Nephron (organoid): ENCODE data around the gene APLP2.
A peak's percentile ranks its signal among the peaks of the same experiment; 100 is the strongest.

Source experiments
- H3K27ac Mint-ChIP-seq, 3 experiments: 2 replicates each; pipeline ENCODE4 v1.8.0; 2020; ENCODE audit warnings: mixed read lengths in 3 of 3, mild to moderate bottlenecking in 2 of 3, moderate library complexity in 1 of 3
- H3K27me3 Mint-ChIP-seq: 2 replicates; pipeline ENCODE4 v1.8.0; 2021; ENCODE audit warnings: low read depth, mild to moderate bottlenecking, moderate library complexity, mixed read lengths
- H3K36me3 Mint-ChIP-seq: 2 replicates; pipeline ENCODE4 v1.8.0; 2020; ENCODE audit warnings: low read depth, mixed read lengths
- H3K4me1 Mint-ChIP-seq: 2 replicates; pipeline ENCODE4 v1.8.0; 2020; ENCODE audit warnings: mixed read lengths
- H3K4me3 Mint-ChIP-seq, 3 experiments: 2 replicates each; pipeline ENCODE4 v1.8.0; 2020; ENCODE audit warnings: mild to moderate bottlenecking in 3 of 3, mixed read lengths in 3 of 3, moderate library complexity in 2 of 3
- H3K9me3 Mint-ChIP-seq: 2 replicates; pipeline ENCODE4 v1.8.0; 2020; ENCODE audit warnings: mixed read lengths
- CTCF ChIP-seq, 3 experiments: fragments of 200-600 bp; sonication (generic); IDR thresholded peaks; one replicate each; pipeline ENCODE4 v1.5.0; 2021; ENCODE audit warnings: antibody characterized with exemption in 3 of 3; ENCODE audit not compliant: unreplicated experiment in 3 of 3

The APLP2 gene

GRCh38 chr11:130156108-130157022 is 86.7 kb downstream of the APLP2 start:
- Mint-ChIP-seq H3K4me3 (no peak overlapping the region), H3K27ac (no peak overlapping the region), H3K9me3 (no peaks in the 10 kb centered on the region), H3K4me1 (peaks cover 15% of the 10 kb centered on the region), H3K36me3 (peaks cover 4% of the 10 kb centered on the region), H3K27me3 (peaks cover 53% of the 10 kb centered on the region)
- no peak for TF ChIP-seq CTCF (IDR thresholded peaks at IDR 0.05; ENCODE audit: unreplicated experiment in 3 of 3)

- TF ChIP-seq CTCF (IDR thresholded peaks at IDR 0.05; ENCODE audit: unreplicated experiment in 3 of 3) = no peak
- H3K27ac Mint-ChIP-seq = no peak overlapping the region
- no peaks in the 10 kb centered on the region for H3K9me3 Mint-ChIP-seq
- no peak overlapping the region for H3K4me3 Mint-ChIP-seq
- H3K27me3 Mint-ChIP-seq = peaks cover 55% of the 10 kb centered on the region
- peaks cover under 1% of the 10 kb centered on the region for H3K36me3 Mint-ChIP-seq
- peaks cover 19% of the 10 kb centered on the region for H3K4me1 Mint-ChIP-seq
Measured at GRCh38 chr11:130157101-130157500, 87.4 kb downstream of the APLP2 start.

GRCh38 chr11:130157840-130158239 is 88.1 kb downstream of the APLP2 start:
- Mint-ChIP-seq H3K9me3 (no peaks in the 10 kb centered on the region), H3K27me3 (peaks cover 62% of the 10 kb centered on the region), H3K4me1 (peaks cover 19% of the 10 kb centered on the region), H3K36me3 (no peaks in the 10 kb centered on the region), H3K4me3 (peak overlapping the region in 2 of 3 experiments; percentile 67 to 75), H3K27ac (no peak overlapping the region)
- TF ChIP-seq CTCF (IDR thresholded peaks at IDR 0.05; ENCODE audit: unreplicated experiment in 3 of 3) = no peak

- Mint-ChIP-seq H3K9me3 (no peaks in the 10 kb centered on the region), H3K27me3 (peaks cover 75% of the 10 kb centered on the region), H3K36me3 (no peaks in the 10 kb centered on the region), H3K27ac (peak overlapping the region in 1 of 3 experiments; percentile 22), H3K4me3 (peak overlapping the region; percentile 67 to 75 (median 75)), H3K4me1 (peaks cover 19% of the 10 kb centered on the region)
- TF ChIP-seq CTCF (IDR thresholded peaks at IDR 0.05; ENCODE audit: unreplicated experiment in 3 of 3) = no peak
Measured at GRCh38 chr11:130159139-130159538, 89.4 kb downstream of the APLP2 start.

- H3K36me3 Mint-ChIP-seq = no peaks in the 10 kb centered on the region
Measured at GRCh38 chr11:130159657-130160497, 90.2 kb downstream of the APLP2 start, which contains the start of gene ST14. Gene ST14 (plus strand): TSS chr11:130159782. CDS start chr11:130159980, 198 bp downstream.

More at GRCh38 chr11:130159657-130160497, 90.2 kb downstream of the APLP2 start, which contains the start of gene ST14:
- Mint-ChIP-seq H3K9me3 (no peaks in the 10 kb centered on the region), H3K4me3 (peak within 1 kb of the TSS; percentile 79 to 84 (median 80)), H3K4me1 (peaks cover 19% of the 10 kb centered on the region), H3K27ac (peak within 1 kb of the TSS in 2 of 3 experiments; percentile 22 to 24), H3K27me3 (peaks cover 77% of the 10 kb centered on the region)
- no peak for TF ChIP-seq CTCF (IDR thresholded peaks at IDR 0.05; ENCODE audit: unreplicated experiment in 3 of 3)
